HEK293T (cell line): ENCODE data around the gene ADTRP.

Source experiments
- FOXA1 ChIP-seq: fragments of 450-650 bp; IDR thresholded peaks from 2 replicates; pipeline ENCODE4 v1.6.1; 2016; ENCODE audit warnings: mild to moderate bottlenecking
- L3MBTL2 ChIP-seq: fragments of 450-650 bp; conservative IDR thresholded peaks from 2 replicates; pipeline ENCODE4 v1.6.1; 2016; ENCODE audit warnings: mild to moderate bottlenecking
- NFRKB ChIP-seq: fragments of 450-650 bp; IDR thresholded peaks from 2 replicates; pipeline ENCODE4 v1.6.1; 2016; ENCODE audit warnings: mild to moderate bottlenecking, moderate library complexity
- SP1 ChIP-seq: fragments of 450-650 bp; IDR thresholded peaks from 2 replicates; pipeline ENCODE4 v1.6.1; 2017
- SUZ12 ChIP-seq: fragments of 450-650 bp; IDR thresholded peaks from 2 replicates; pipeline ENCODE4 v1.6.1; 2016; ENCODE audit warnings: mild to moderate bottlenecking

GRCh38 chr6:11795403-11795802, 16.8 kb upstream of the ADTRP start:
- TF ChIP-seq SUZ12 (no peak), NFRKB (no peak), FOXA1 (no peak), SP1 (no peak), L3MBTL2 (no peak)
